Measurements from ENCODE around the gene ADAT1. TPM values are rescaled to one million over a fixed set of nuclear protein-coding genes. Genes with fewer than 3 reads are reported as not detected.

Gene ADAT1
- total and polyA plus RNA-seq, 4 donors, result 13.2 to 42.3 (median 18.5) TPM

- H3K4me1 ChIP-seq (ENCODE audit: control insufficient read depth in 4 of 4, insufficient read depth in 4 of 4, low read length in 3 of 4), result no peaks in the 10 kb centered on the region
- H3K9ac ChIP-seq (ENCODE audit: low read depth in 1 of 2, low read length in 2 of 2), result no peak overlapping the region
- H3K27ac ChIP-seq (ENCODE audit: low read depth in 1 of 2, low read length in 2 of 2), result no peak overlapping the region
- peaks cover 5 to 40% (median 37%) of the 10 kb centered on the region in 4 donors for H3K36me3 ChIP-seq (ENCODE audit: control insufficient read depth in 4 of 4, insufficient read depth in 3 of 4, low read depth in 1 of 4, low read length in 3 of 4)
- DNase-seq (ENCODE audit: low spot score), result no peak
- H3K27me3 ChIP-seq (ENCODE audit: control insufficient read depth in 4 of 4, insufficient read depth in 4 of 4, low read length in 3 of 4), result no peaks in the 10 kb centered on the region
- TF ChIP-seq JUND (IDR thresholded peaks at IDR 0.05) (no peak), TAF1 (conservative IDR thresholded peaks at IDR 0.05) (no peak), SP1 (IDR thresholded peaks at IDR 0.05) (no peak), FOXA2 (IDR thresholded peaks at IDR 0.05) (no peak), CTCF (IDR thresholded peaks at IDR 0.05; ENCODE audit: low read depth, low read length, missing input control) (no peak), RAD21 (IDR thresholded peaks at IDR 0.05) (no peak)
- H3K9me3 ChIP-seq (ENCODE audit: control insufficient read depth in 4 of 4, low read length in 3 of 4), result no peaks in the 10 kb centered on the region
- H3K4me3 ChIP-seq (ENCODE audit: low read depth in 1 of 3, low read length in 3 of 3), result no peak overlapping the region
- 92% methylated on average over 6 of the region's 6 CpGs for WGBS
These were observed 23.4 kb downstream of the ADAT1 start for GRCh38 chr16:75599452-75600277.

- Histone ChIP-seq H3K27me3 (ENCODE audit: control insufficient read depth in 4 of 4, insufficient read depth in 4 of 4, low read length in 3 of 4) (no peaks in the 10 kb centered on the region), H3K27ac (ENCODE audit: low read depth in 1 of 2, low read length in 2 of 2) (no peak overlapping the region), H3K9me3 (ENCODE audit: control insufficient read depth in 4 of 4, low read length in 3 of 4) (no peaks in the 10 kb centered on the region), H3K36me3 (ENCODE audit: control insufficient read depth in 4 of 4, insufficient read depth in 3 of 4, low read depth in 1 of 4, low read length in 3 of 4) (peaks cover 0 to 7% (median 5%) of the 10 kb centered on the region in 4 donors), H3K4me3 (ENCODE audit: low read depth in 1 of 3, low read length in 3 of 3) (no peak overlapping the region), H3K4me1 (ENCODE audit: control insufficient read depth in 4 of 4, insufficient read depth in 4 of 4, low read length in 3 of 4) (no peaks in the 10 kb centered on the region), H3K9ac (ENCODE audit: low read depth in 1 of 2, low read length in 2 of 2) (no peak overlapping the region)
- no peak for DNase-seq (ENCODE audit: low spot score)
- TF ChIP-seq FOXA1 (IDR thresholded peaks at IDR 0.05) (no peak), EGR1 (IDR thresholded peaks at IDR 0.05; ENCODE audit: low read depth in 2 of 2) (no peak), JUND (IDR thresholded peaks at IDR 0.05) (no peak), MAX (IDR thresholded peaks at IDR 0.05) (no peak), FOXA2 (IDR thresholded peaks at IDR 0.05) (no peak), SP1 (IDR thresholded peaks at IDR 0.05) (no peak), REST (IDR thresholded peaks at IDR 0.05) (no peak), TAF1 (conservative IDR thresholded peaks at IDR 0.05) (no peak), NR2F2 (IDR thresholded peaks at IDR 0.05) (no peak), HNF4A (conservative IDR thresholded peaks at IDR 0.05) (no peak), CTCF (IDR thresholded peaks at IDR 0.05; ENCODE audit: low read depth, low read length, missing input control) (no peak), ZBTB33 (IDR thresholded peaks at IDR 0.05) (no peak), YY1 (IDR thresholded peaks at IDR 0.05) (no peak), RAD21 (IDR thresholded peaks at IDR 0.05) (no peak), ATF3 (IDR thresholded peaks at IDR 0.05) (no peak), HNF4G (IDR thresholded peaks at IDR 0.05) (no peak)
- WGBS, result 87% methylated on average over 17 of the region's 17 CpGs
These were observed 29.0 kb downstream of the ADAT1 start for GRCh38 chr16:75593825-75594820.

Measured in liver (tissue), 9 donors.